ENCODE results near the gene PRPS1L1.

Gene PRPS1L1

GRCh38 chr7:18016547-18017444, 10.8 kb downstream of the PRPS1L1 start:
- Histone ChIP-seq H3K4me1 (ENCODE audit: control insufficient read depth, insufficient read depth, low read length) (no peaks in the 10 kb centered on the region), H3K27me3 (ENCODE audit: control insufficient read depth, insufficient read depth, low read length, poor library complexity, severe bottlenecking) (no peaks in the 10 kb centered on the region), H3K9me3 (ENCODE audit: control insufficient read depth, low read length) (no peaks in the 10 kb centered on the region), H3K27ac (ENCODE audit: insufficient read depth, low read depth, low read length, poor library complexity, severe bottlenecking) (no peak overlapping the region), H3K36me3 (ENCODE audit: control insufficient read depth, insufficient read depth, low read length) (no peaks in the 10 kb centered on the region), H3K4me3 (ENCODE audit: insufficient read depth, low read depth, low read length) (no peak overlapping the region)
- 90 to 92% methylated on average over 6 to 7 of the region's 9 CpGs for WGBS, 2 experiments

- Histone ChIP-seq H3K4me3 (ENCODE audit: insufficient read depth, low read depth, low read length) (no peak overlapping the region), H3K9me3 (ENCODE audit: control insufficient read depth, low read length) (no peaks in the 10 kb centered on the region), H3K27me3 (ENCODE audit: control insufficient read depth, insufficient read depth, low read length, poor library complexity, severe bottlenecking) (no peaks in the 10 kb centered on the region), H3K4me1 (ENCODE audit: control insufficient read depth, insufficient read depth, low read length) (no peaks in the 10 kb centered on the region), H3K27ac (ENCODE audit: insufficient read depth, low read depth, low read length, poor library complexity, severe bottlenecking) (no peak overlapping the region), H3K36me3 (ENCODE audit: control insufficient read depth, insufficient read depth, low read length) (no peaks in the 10 kb centered on the region)
Measured at GRCh38 chr7:18013936-18014335, 13.7 kb downstream of the PRPS1L1 start.

GRCh38 chr7:18004372-18004771, 23.3 kb downstream of the PRPS1L1 start:
- no peaks in the 10 kb centered on the region for H3K36me3 ChIP-seq (ENCODE audit: control insufficient read depth, insufficient read depth, low read length)
- no peaks in the 10 kb centered on the region for H3K9me3 ChIP-seq (ENCODE audit: control insufficient read depth, low read length)
- H3K4me1 ChIP-seq (ENCODE audit: control insufficient read depth, insufficient read depth, low read length) = no peaks in the 10 kb centered on the region
- H3K4me3 ChIP-seq (ENCODE audit: insufficient read depth, low read depth, low read length) = no peak overlapping the region
- whole genome bisulfite sequencing, 2 experiments = 100% methylated on average over 3 of the region's 3 CpGs
- H3K27ac ChIP-seq (ENCODE audit: insufficient read depth, low read depth, low read length, poor library complexity, severe bottlenecking) = no peak overlapping the region
- no peaks in the 10 kb centered on the region for H3K27me3 ChIP-seq (ENCODE audit: control insufficient read depth, insufficient read depth, low read length, poor library complexity, severe bottlenecking)

- Histone ChIP-seq H3K4me1 (ENCODE audit: control insufficient read depth, insufficient read depth, low read length) (no peaks in the 10 kb centered on the region), H3K4me3 (ENCODE audit: insufficient read depth, low read depth, low read length) (no peak overlapping the region), H3K27ac (ENCODE audit: insufficient read depth, low read depth, low read length, poor library complexity, severe bottlenecking) (no peak overlapping the region), H3K9me3 (ENCODE audit: control insufficient read depth, low read length) (no peaks in the 10 kb centered on the region), H3K36me3 (ENCODE audit: control insufficient read depth, insufficient read depth, low read length) (no peaks in the 10 kb centered on the region), H3K27me3 (ENCODE audit: control insufficient read depth, insufficient read depth, low read length, poor library complexity, severe bottlenecking) (no peaks in the 10 kb centered on the region)
- 85 to 100% methylated on average over 2 to 3 of the region's 4 CpGs for WGBS, 2 experiments
Measured at GRCh38 chr7:18003286-18003994, 24.2 kb downstream of the PRPS1L1 start.

GRCh38 chr7:17998692-17999091, 29.0 kb downstream of the PRPS1L1 start:
- WGBS, 2 experiments = 93 to 96% methylated on average over 2 of the region's 2 CpGs
- Histone ChIP-seq H3K4me3 (ENCODE audit: insufficient read depth, low read depth, low read length) (no peak overlapping the region), H3K4me1 (ENCODE audit: control insufficient read depth, insufficient read depth, low read length) (no peaks in the 10 kb centered on the region), H3K27ac (ENCODE audit: insufficient read depth, low read depth, low read length, poor library complexity, severe bottlenecking) (no peak overlapping the region), H3K9me3 (ENCODE audit: control insufficient read depth, low read length) (no peaks in the 10 kb centered on the region), H3K27me3 (ENCODE audit: control insufficient read depth, insufficient read depth, low read length, poor library complexity, severe bottlenecking) (no peaks in the 10 kb centered on the region), H3K36me3 (ENCODE audit: control insufficient read depth, insufficient read depth, low read length) (no peaks in the 10 kb centered on the region)

- H3K27ac ChIP-seq (ENCODE audit: insufficient read depth, low read depth, low read length, poor library complexity, severe bottlenecking) = no peak overlapping the region
- WGBS, 2 experiments = no CpG with 5 or more reads among the region's 1 CpG
- no peaks in the 10 kb centered on the region for H3K4me1 ChIP-seq (ENCODE audit: control insufficient read depth, insufficient read depth, low read length)
- H3K27me3 ChIP-seq (ENCODE audit: control insufficient read depth, insufficient read depth, low read length, poor library complexity, severe bottlenecking) = no peaks in the 10 kb centered on the region
- no peaks in the 10 kb centered on the region for H3K36me3 ChIP-seq (ENCODE audit: control insufficient read depth, insufficient read depth, low read length)
- no peaks in the 10 kb centered on the region for H3K9me3 ChIP-seq (ENCODE audit: control insufficient read depth, low read length)
- H3K4me3 ChIP-seq (ENCODE audit: insufficient read depth, low read depth, low read length) = no peak overlapping the region
Measured at GRCh38 chr7:17996442-17997223, 31.0 kb downstream of the PRPS1L1 start.

GRCh38 chr7:17996040-17996439, 31.6 kb downstream of the PRPS1L1 start:
- H3K4me1 ChIP-seq (ENCODE audit: control insufficient read depth, insufficient read depth, low read length) = no peaks in the 10 kb centered on the region
- no peaks in the 10 kb centered on the region for H3K27me3 ChIP-seq (ENCODE audit: control insufficient read depth, insufficient read depth, low read length, poor library complexity, severe bottlenecking)
- no peaks in the 10 kb centered on the region for H3K9me3 ChIP-seq (ENCODE audit: control insufficient read depth, low read length)
- no peak overlapping the region for H3K27ac ChIP-seq (ENCODE audit: insufficient read depth, low read depth, low read length, poor library complexity, severe bottlenecking)
- WGBS, 2 experiments = 97 to 98% methylated on average over 2 of the region's 2 CpGs
- no peaks in the 10 kb centered on the region for H3K36me3 ChIP-seq (ENCODE audit: control insufficient read depth, insufficient read depth, low read length)
- H3K4me3 ChIP-seq (ENCODE audit: insufficient read depth, low read depth, low read length) = no peak overlapping the region

GRCh38 chr7:17994079-17994850, 33.4 kb downstream of the PRPS1L1 start:
- no peaks in the 10 kb centered on the region for H3K9me3 ChIP-seq (ENCODE audit: control insufficient read depth, low read length)
- no peak overlapping the region for H3K27ac ChIP-seq (ENCODE audit: insufficient read depth, low read depth, low read length, poor library complexity, severe bottlenecking)
- H3K27me3 ChIP-seq (ENCODE audit: control insufficient read depth, insufficient read depth, low read length, poor library complexity, severe bottlenecking) = no peaks in the 10 kb centered on the region
- H3K4me3 ChIP-seq (ENCODE audit: insufficient read depth, low read depth, low read length) = no peak overlapping the region
- no peaks in the 10 kb centered on the region for H3K36me3 ChIP-seq (ENCODE audit: control insufficient read depth, insufficient read depth, low read length)
- whole genome bisulfite sequencing, 2 experiments = 92 to 98% methylated on average over 2 to 4 of the region's 5 CpGs
- H3K4me1 ChIP-seq (ENCODE audit: control insufficient read depth, insufficient read depth, low read length) = no peaks in the 10 kb centered on the region

- H3K4me1 ChIP-seq (ENCODE audit: control insufficient read depth, insufficient read depth, low read length) = no peaks in the 10 kb centered on the region
- H3K27me3 ChIP-seq (ENCODE audit: control insufficient read depth, insufficient read depth, low read length, poor library complexity, severe bottlenecking) = no peaks in the 10 kb centered on the region
- no peak overlapping the region for H3K27ac ChIP-seq (ENCODE audit: insufficient read depth, low read depth, low read length, poor library complexity, severe bottlenecking)
- 65 to 73% methylated on average over 12 of the region's 13 CpGs for WGBS, 2 experiments
- H3K9me3 ChIP-seq (ENCODE audit: control insufficient read depth, low read length) = no peaks in the 10 kb centered on the region
- no peak overlapping the region for H3K4me3 ChIP-seq (ENCODE audit: insufficient read depth, low read depth, low read length)
- no peaks in the 10 kb centered on the region for H3K36me3 ChIP-seq (ENCODE audit: control insufficient read depth, insufficient read depth, low read length)
Measured at GRCh38 chr7:17991866-17992648, 35.6 kb downstream of the PRPS1L1 start.

All from ectodermal cell (in vitro differentiated cells).